Upper lobe of left lung (tissue), 6 donors: Measurements from ENCODE around the gene PNPLA2. TPM values are rescaled to one million over a fixed set of nuclear protein-coding genes. Genes with fewer than 3 reads are reported as not detected.

Source experiments
- ATAC-seq, 2 donors: fragments of 200-7000 bp; cut with Tn5 transposase; one replicate each; pipeline ENCODE4 v1.9.1; 2022; ENCODE audit warnings: mild to moderate bottlenecking in 2 of 2, moderate library complexity in 2 of 2; ENCODE audit not compliant: low FRiP score in 2 of 2
- DNase-seq, 2 donors: peaks; one replicate each; pipeline ENCODE4 v3.0.0-alpha.2; 2019 to 2020
- H3K27ac ChIP-seq, 4 donors: fragments of 200-600 bp; sonication (generic); one replicate each; pipeline ENCODE4 v1.5.1; 2016 to 2019
- H3K27me3 ChIP-seq, 4 donors: fragments of 200-600 bp; sonication (generic); one replicate each; pipeline ENCODE4 v1.5.1; 2017 to 2019
- H3K36me3 ChIP-seq, 4 donors: fragments of 200-600 bp; sonication (generic); one replicate each; pipeline ENCODE4 v1.5.1; 2016 to 2019
- H3K4me1 ChIP-seq, 4 donors: fragments of 200-600 bp; sonication (generic); one replicate each; pipeline ENCODE4 v1.5.1; 2018 to 2019
- H3K4me3 ChIP-seq, 4 donors: fragments of 200-600 bp; sonication (generic); one replicate each; pipeline ENCODE4 v1.5.1; 2017 to 2019; ENCODE audit warnings: mild to moderate bottlenecking in 2 of 4, moderate library complexity in 1 of 4
- H3K9me3 ChIP-seq, 4 donors: fragments of 200-600 bp; sonication (generic); one replicate each; pipeline ENCODE4 v1.5.1; 2018 to 2019
- CTCF ChIP-seq, 6 experiments: fragments of 450-650 bp in 4 of 6; fragments of 200-600 bp in 2 of 6; sonication (generic) in 2 of 6; IDR thresholded peaks; one replicate each; pipeline ENCODE4 v1.5.1; 2016 to 2019; ENCODE audit warnings: antibody characterized with exemption in 6 of 6
- EP300 ChIP-seq, 4 donors: sonication (generic); formaldehyde crosslinking; IDR thresholded peaks; one replicate each; pipeline ENCODE4 v1.5.1; 2017; ENCODE audit warnings: antibody characterized with exemption in 4 of 4, control low read depth in 2 of 4
- POLR2A ChIP-seq, 4 donors: fragments of 450-650 bp; IDR thresholded peaks; one replicate each; pipeline ENCODE4 v1.5.1; 2016 to 2017; ENCODE audit warnings: antibody characterized with exemption in 4 of 4, mild to moderate bottlenecking in 2 of 4
- POLR2AphosphoS5 ChIP-seq, 2 donors: sonication (generic); formaldehyde crosslinking; IDR thresholded peaks; one replicate each; pipeline ENCODE4 v1.5.1; 2017; ENCODE audit warnings: antibody characterized with exemption in 2 of 2
- WGBS, 2 donors: methylation state at CpG; one replicate each; pipeline ENCODE4 v1.1.5; 2017 to 2018; 5-methylcytosine and 5-hydroxymethylcytosine counted together
- total RNA-seq, 6 donors: library from RNA; depleted of rRNA in 4 of 6; stranded (reverse); fragments of >200 nt in 4 of 6; gene quantifications; one replicate each; pipeline versions ENCODE4 v1.1.0 to v1.2.1, GENCODE V29; 2016 to 2021
- donor health status: DM: no; HTN: no; CAD: no; lungs with moderate emphysema.
- donor health status: DM: no; HTN: yes; CAD: no; lungs with severe emphysema.

Gene PNPLA2
- total RNA-seq, 6 donors from 2014 or later = 74.5 to 303 (median 164) TPM

DNA sequence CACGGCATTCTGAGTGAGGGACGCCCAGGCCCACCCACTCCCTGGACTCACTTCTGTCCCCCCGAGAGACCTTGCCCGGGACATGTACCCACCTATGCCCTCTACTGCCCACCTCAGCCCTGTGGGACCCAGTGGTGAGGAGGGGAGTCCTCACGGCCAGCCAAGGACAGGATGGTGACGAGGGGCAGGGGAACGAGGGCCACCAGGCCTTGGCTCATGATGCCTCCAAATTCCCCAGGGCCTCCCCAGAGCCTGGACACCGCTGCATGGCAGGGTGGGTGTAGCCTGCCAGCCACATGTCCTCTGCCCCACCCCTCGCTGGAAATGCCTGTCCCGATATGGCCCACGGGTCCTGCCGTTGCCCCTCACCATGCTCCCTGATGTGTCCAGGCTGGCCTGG, 50.1 kb downstream of the PNPLA2 start:
- no peaks in the 10 kb centered on the region for H3K4me1 ChIP-seq
- H3K27me3 ChIP-seq = no peaks in the 10 kb centered on the region
- 83 to 100% methylated on average over 6 to 7 of the region's 12 CpGs for WGBS, 2 donors
- H3K9me3 ChIP-seq = no peaks in the 10 kb centered on the region
- no peak for ATAC-seq
- peak in 1 of 2 donors; percentile 56 for DNase-seq
- peaks cover 0 to 55% (median 36%) of the 10 kb centered on the region in 4 donors for H3K36me3 ChIP-seq
- no peak overlapping the region for H3K27ac ChIP-seq
- H3K4me3 ChIP-seq = no peak overlapping the region
- TF ChIP-seq POLR2A (IDR thresholded peaks at IDR 0.05) (no peak), POLR2AphosphoS5 (IDR thresholded peaks at IDR 0.05) (no peak)

- Histone ChIP-seq H3K9me3 (no peaks in the 10 kb centered on the region), H3K27ac (no peak overlapping the region), H3K36me3 (peaks cover 0 to 47% (median 31%) of the 10 kb centered on the region in 4 donors), H3K4me3 (no peak overlapping the region), H3K4me1 (no peaks in the 10 kb centered on the region), H3K27me3 (no peaks in the 10 kb centered on the region)
- 87 to 93% methylated on average over 8 to 16 of the region's 25 CpGs for WGBS, 2 donors
- DNase-seq (peak in 1 of 2 donors; percentile 69), ATAC-seq (no peak)
- TF ChIP-seq CTCF (IDR thresholded peaks at IDR 0.05) (no peak), POLR2AphosphoS5 (IDR thresholded peaks at IDR 0.05) (no peak), POLR2A (IDR thresholded peaks at IDR 0.05) (no peak), EP300 (IDR thresholded peaks at IDR 0.05) (no peak)
These were observed 50.8 kb downstream of the PNPLA2 start for GRCh38 chr11:869399-870126.

GRCh38 chr11:870127-870413, 51.4 kb downstream of the PNPLA2 start:
- Histone ChIP-seq H3K4me1 (no peaks in the 10 kb centered on the region), H3K4me3 (no peak overlapping the region), H3K27me3 (no peaks in the 10 kb centered on the region), H3K36me3 (peaks cover 0 to 43% (median 28%) of the 10 kb centered on the region in 4 donors), H3K9me3 (no peaks in the 10 kb centered on the region), H3K27ac (no peak overlapping the region)
- DNase-seq (no peak), ATAC-seq (no peak)
- WGBS, 2 donors = 85% methylated on average over 8 of the region's 8 CpGs; no CpG with 5 or more reads in 1 of the 2 donors
- TF ChIP-seq EP300 (IDR thresholded peaks at IDR 0.05) (no peak), CTCF (IDR thresholded peaks at IDR 0.05) (peak in 1 of 6 experiments; percentile 21)

- DNase-seq = peak in 1 of 2 donors; percentile 68
- WGBS, 2 donors = 84 to 92% methylated on average over 4 to 7 of the region's 8 CpGs
- Histone ChIP-seq H3K36me3 (peaks cover 0 to 39% (median 26%) of the 10 kb centered on the region in 4 donors), H3K9me3 (no peaks in the 10 kb centered on the region), H3K27me3 (no peaks in the 10 kb centered on the region), H3K27ac (no peak overlapping the region), H3K4me3 (no peak overlapping the region), H3K4me1 (no peaks in the 10 kb centered on the region)
- TF ChIP-seq POLR2AphosphoS5 (IDR thresholded peaks at IDR 0.05) (no peak), POLR2A (IDR thresholded peaks at IDR 0.05) (no peak), EP300 (IDR thresholded peaks at IDR 0.05) (no peak), CTCF (IDR thresholded peaks at IDR 0.05) (no peak)
- ATAC-seq = no peak
These were observed 51.7 kb downstream of the PNPLA2 start for GRCh38 chr11:870418-870817.

- WGBS, 2 donors = 86% methylated on average over 7 of the region's 9 CpGs; no CpG with 5 or more reads in 1 of the 2 donors
- DNase-seq = peak in 1 of 2 donors; percentile 77
These were observed 52.8 kb downstream of the PNPLA2 start for GRCh38 chr11:871472-871871.

More at GRCh38 chr11:871472-871871, 52.8 kb downstream of the PNPLA2 start:
- no peaks in the 10 kb centered on the region for H3K27me3 ChIP-seq
- TF ChIP-seq EP300 (IDR thresholded peaks at IDR 0.05) = no peak
- no peak for TF ChIP-seq POLR2AphosphoS5 (IDR thresholded peaks at IDR 0.05)
- no peak for TF ChIP-seq POLR2A (IDR thresholded peaks at IDR 0.05)
- TF ChIP-seq CTCF (IDR thresholded peaks at IDR 0.05) = no peak
- no peak overlapping the region for H3K4me3 ChIP-seq
- H3K27ac ChIP-seq = no peak overlapping the region
- H3K36me3 ChIP-seq = peaks cover 0 to 29% (median 16%) of the 10 kb centered on the region in 4 donors
- H3K9me3 ChIP-seq = no peaks in the 10 kb centered on the region
- H3K4me1 ChIP-seq = no peaks in the 10 kb centered on the region
- ATAC-seq = no peak
